A549 (cell line): Measurements from ENCODE around the gene WDR43. TPM values are rescaled to one million over a fixed set of nuclear protein-coding genes. Genes with fewer than 3 reads are reported as not detected.

Experiments
- ATAC-seq, 2 experiments: fragments of 200-7000 bp in 1 of 2; fragments of >200 bp in 1 of 2; cut with Nextera tagmentation in 1 of 2; cut with Tn5 transposase in 1 of 2; 3 replicates each; pipeline versions ENCODE4 v1.8.0 to v1.9.1; 2018 to 2020; ENCODE audit warnings: mild to moderate bottlenecking in 1 of 2, moderate library complexity in 1 of 2
- CTCF ChIA-PET: fragments of 300-600 bp; sonication (Branson Sonifier 250); formaldehyde crosslinking; extraction: SDS; loops from one replicate; lab custom pipeline; 2021; ENCODE audit warnings: antibody characterized with exemption, inconsistent platforms; lab: Yijun Ruan, JAX
- POLR2A ChIA-PET: fragments of 350-600 bp; formaldehyde crosslinking; extraction: SDS; loops from one replicate; lab custom pipeline; 2021; ENCODE audit warnings: antibody characterized with exemption, inconsistent platforms; lab: Yijun Ruan, JAX
- DNase-seq, 2 experiments: peaks; one replicate each; pipeline versions ENCODE4 v3.0.0 to v3.0.0-alpha.2; 2011 to 2016; ENCODE audit warnings: low read depth in 1 of 2, low spot score in 1 of 2
- FAIRE-seq: peaks from 2 replicates; lab custom pipeline; 2011; peaks lifted over from hg19 to GRCh38; lab: Jason Lieb, UNC
- H3K27ac ChIP-seq, 2 experiments: fragments of >200 bp; sonication (Bioruptor Twin); formaldehyde crosslinking; 3 replicates each; pipeline ENCODE4 v1.5.1; 2016 to 2017
- H3K4me1 ChIP-seq: fragments of >200 bp; sonication (Bioruptor Twin); formaldehyde crosslinking; 3 replicates; pipeline ENCODE4 v1.6.1; 2016
- H3K4me2 ChIP-seq: fragments of >200 bp; sonication (Bioruptor Twin); formaldehyde crosslinking; 3 replicates; pipeline ENCODE4 v1.6.1; 2016
- H3K4me3 ChIP-seq: fragments of >200 bp; sonication (Bioruptor Twin); formaldehyde crosslinking; 3 replicates; pipeline ENCODE4 v1.5.1; 2016
- H3K9me3 ChIP-seq: fragments of >200 bp; sonication (Bioruptor Twin); formaldehyde crosslinking; 3 replicates; pipeline ENCODE4 v1.6.1; 2016
- BHLHE40 ChIP-seq: IDR thresholded peaks from 2 replicates; pipeline ENCODE4 v1.6.1; 2012; ENCODE audit warnings: low read depth, low read length, inconsistent platforms
- CBX2 ChIP-seq: fragments of 200-600 bp; sonication (generic); IDR thresholded peaks from 2 replicates; pipeline ENCODE4 v1.6.1; 2016; ENCODE audit warnings: low read depth, mild to moderate bottlenecking, borderline replicate concordance
- CBX8 ChIP-seq: fragments of 200-600 bp; sonication (generic); IDR thresholded peaks from 2 replicates; pipeline ENCODE4 v1.6.1; 2016
- CHD2 ChIP-seq: fragments of 150-350 bp; IDR thresholded peaks from 2 replicates; pipeline ENCODE4 v1.6.1; 2014; ENCODE audit warnings: low read length; ENCODE audit not compliant: partially characterized antibody
- CHD4 ChIP-seq: fragments of 200-600 bp; sonication (generic); IDR thresholded peaks from 2 replicates; pipeline ENCODE4 v1.6.1; 2016; ENCODE audit warnings: antibody characterized with exemption, mild to moderate bottlenecking, borderline replicate concordance
- CTCF ChIP-seq: fragments of >200 bp; sonication (Bioruptor Twin); formaldehyde crosslinking; IDR thresholded peaks from 3 replicates; pipeline ENCODE4 v1.5.1; 2016
- EHMT2 ChIP-seq: fragments of 200-600 bp; sonication (generic); IDR thresholded peaks from 2 replicates; pipeline ENCODE4 v1.6.1; 2016; ENCODE audit warnings: antibody characterized with exemption, low read depth, mild to moderate bottlenecking, moderate library complexity
- EP300 ChIP-seq, 2 experiments: fragments of >200 bp; sonication (Bioruptor Twin); formaldehyde crosslinking; IDR thresholded peaks; 2 replicates in 1 of 2; 3 replicates in 1 of 2; pipeline ENCODE4 v1.6.1; 2016 to 2017
- ESRRA ChIP-seq: fragments of 150-350 bp; IDR thresholded peaks from 2 replicates; pipeline ENCODE4 v1.6.1; 2014; ENCODE audit warnings: mild to moderate bottlenecking, low read length, borderline replicate concordance
- FOSB ChIP-seq: fragments of 250-450 bp; sonication (Bioruptor Pico); IDR thresholded peaks from 2 replicates; pipeline ENCODE4 v1.5.0; 2020; ENCODE audit warnings: mild to moderate bottlenecking, moderate library complexity
- FOXS1 ChIP-seq: fragments of 250-450 bp; sonication (Bioruptor Pico); IDR thresholded peaks from 2 replicates; pipeline ENCODE4 v1.5.0; 2020; ENCODE audit warnings: mild to moderate bottlenecking, moderate library complexity
- HOXB5 ChIP-seq: fragments of 250-450 bp; sonication (Bioruptor Pico); IDR thresholded peaks from 2 replicates; pipeline ENCODE4 v1.5.0; 2020; ENCODE audit warnings: mild to moderate bottlenecking, moderate library complexity
- JUN ChIP-seq, 2 experiments: fragments of >200 bp; sonication (Bioruptor Twin); formaldehyde crosslinking; IDR thresholded peaks; 2 replicates in 1 of 2; 3 replicates in 1 of 2; pipeline ENCODE4 v1.6.1; 2016 to 2017
- KDM5A ChIP-seq: fragments of 200-600 bp; sonication (generic); IDR thresholded peaks from 2 replicates; pipeline ENCODE4 v1.6.1; 2016; ENCODE audit warnings: antibody characterized with exemption, mild to moderate bottlenecking
- MAFK ChIP-seq: fragments of 450-650 bp; IDR thresholded peaks from 2 replicates; pipeline ENCODE4 v1.6.1; 2014; ENCODE audit not compliant: partially characterized antibody
- NPAS2 ChIP-seq: fragments of 250-450 bp; sonication (Bioruptor Pico); IDR thresholded peaks from 2 replicates; pipeline ENCODE4 v1.8.0; 2022; ENCODE audit warnings: mild to moderate bottlenecking, moderate library complexity, borderline replicate concordance
- NR3C1 ChIP-seq: fragments of >200 bp; sonication (Bioruptor Twin); formaldehyde crosslinking; IDR thresholded peaks from 3 replicates; pipeline ENCODE4 v1.6.1; 2017
- POLR2A ChIP-seq: IDR thresholded peaks from 2 replicates; pipeline ENCODE4 v1.6.1; 2012; ENCODE audit warnings: mild to moderate bottlenecking, low read length
- RAD21 ChIP-seq, 2 experiments: fragments of >200 bp in 1 of 2; sonication (Bioruptor Twin) in 1 of 2; formaldehyde crosslinking in 1 of 2; IDR thresholded peaks in 1 of 2; conservative IDR thresholded peaks in 1 of 2; 2 replicates in 1 of 2; 3 replicates in 1 of 2; pipeline ENCODE4 v1.6.1; 2012 to 2018; ENCODE audit warnings: inconsistent platforms in 1 of 2
- RARB ChIP-seq: fragments of 250-450 bp; sonication (Bioruptor Pico); IDR thresholded peaks from 2 replicates; pipeline ENCODE4 v1.8.0; 2021; ENCODE audit warnings: mild to moderate bottlenecking, moderate library complexity
- RCOR1 ChIP-seq: fragments of 150-350 bp; IDR thresholded peaks from 2 replicates; pipeline ENCODE4 v1.6.1; 2014; ENCODE audit warnings: antibody characterized with exemption, low read length, low read depth
- REST ChIP-seq: fragments of 200-600 bp; sonication (generic); IDR thresholded peaks from 2 replicates; pipeline ENCODE4 v1.6.1; 2016; ENCODE audit warnings: antibody characterized with exemption, mild to moderate bottlenecking, moderate library complexity
- RFX5 ChIP-seq: fragments of 450-650 bp; IDR thresholded peaks from 2 replicates; pipeline ENCODE4 v1.7.1; 2014; ENCODE audit warnings: antibody characterized with exemption, mild to moderate bottlenecking, moderate library complexity
- RNF2 ChIP-seq: fragments of 200-600 bp; sonication (generic); IDR thresholded peaks from 2 replicates; pipeline ENCODE4 v1.6.1; 2016; ENCODE audit warnings: low read depth, mild to moderate bottlenecking, antibody characterized with exemption, moderate library complexity, borderline replicate concordance
- SMC3 ChIP-seq: fragments of >200 bp; sonication (Bioruptor Twin); formaldehyde crosslinking; IDR thresholded peaks from 3 replicates; pipeline ENCODE4 v1.6.1; 2018; ENCODE audit warnings: inconsistent platforms
- TFCP2L1 ChIP-seq: fragments of 250-450 bp; sonication (Bioruptor Pico); IDR thresholded peaks from 2 replicates; pipeline ENCODE4 v1.5.0; 2021; ENCODE audit warnings: mild to moderate bottlenecking
- TP53 ChIP-seq: fragments of 250-450 bp; sonication (Bioruptor Pico); IDR thresholded peaks from 2 replicates; pipeline ENCODE4 v1.5.0; 2021; ENCODE audit warnings: mild to moderate bottlenecking, moderate library complexity
- ZNF302 ChIP-seq: fragments of 250-450 bp; sonication (Bioruptor Pico); IDR thresholded peaks from 2 replicates; pipeline ENCODE4 v1.9.0; 2021; ENCODE audit warnings: inconsistent platforms, mild to moderate bottlenecking, moderate library complexity
- ZSCAN20 ChIP-seq: fragments of 250-450 bp; sonication (Bioruptor Pico); IDR thresholded peaks from 2 replicates; pipeline ENCODE4 v1.8.0; 2022; ENCODE audit warnings: mild to moderate bottlenecking, moderate library complexity
- WGBS: methylation state at CpG from one replicate; pipeline ENCODE4 v1.1.6; 2017; ENCODE audit errors: missing lambda C conversion rate; 5-methylcytosine and 5-hydroxymethylcytosine counted together
- polyA plus RNA-seq, 4 experiments: library from polyadenylated mRNA; depleted of rRNA in 3 of 4; stranded (reverse); fragments of >200 nt; fragmentation: RNase III in 1 of 4; extraction: RNeasy Plus Mini Kit Qiagen cat#74134 plus additional on column Dnase treatment in 1 of 4; gene quantifications; 2 replicates in 3 of 4; 3 replicates in 1 of 4; pipeline ENCODE4 v1.2.3, GENCODE V29; 2011 to 2017
- TF ChIP-seq, protein P1 (sequence below): fragments of 250-450 bp; sonication (Bioruptor Pico); IDR thresholded peaks from 2 replicates; pipeline ENCODE4 v1.5.0; 2021; ENCODE audit warnings: mild to moderate bottlenecking, moderate library complexity, borderline replicate concordance
- TF ChIP-seq, protein P2 (sequence below): fragments of >200 bp; sonication (Bioruptor Twin); formaldehyde crosslinking; IDR thresholded peaks from 3 replicates; pipeline ENCODE4 v1.6.1; 2016

The WDR43 gene
- polyA plus RNA-seq, 2 of the 4 experiments (the other 2 are of a cell fraction) = 71.8 to 256 TPM

DNA sequence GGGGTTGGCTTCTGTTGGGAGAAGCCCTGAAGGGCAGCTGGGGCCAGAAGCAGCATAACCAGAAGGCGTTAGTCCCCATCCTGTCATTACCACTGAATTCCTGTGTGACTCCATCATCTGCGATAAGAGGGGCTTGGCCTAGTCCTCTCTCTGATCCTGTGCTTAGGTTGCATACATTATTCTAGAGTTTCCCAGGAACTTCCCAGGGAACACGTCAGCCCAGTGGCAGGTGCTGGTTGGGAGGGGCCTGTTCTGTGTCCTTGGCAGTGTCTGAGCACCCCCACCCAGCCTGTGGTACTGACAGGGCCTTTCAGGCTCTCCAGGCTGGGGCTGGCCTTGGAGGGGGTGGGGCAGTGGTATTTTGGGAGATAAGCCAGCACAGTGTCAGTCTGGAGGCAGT lies 82.1 kb downstream of the WDR43 start:
- H3K27ac ChIP-seq = no peak overlapping the region
- TF ChIP-seq ZSCAN20 (CRISPR knock-in tag) = no peak
- no peak for TF ChIP-seq RNF2
- TF ChIP-seq TFCP2L1 = no peak
- no peak for TF ChIP-seq RCOR1
- TF ChIP-seq CHD4 = no peak
- TF ChIP-seq FOXS1 (CRISPR knock-in tag) = no peak
- no peak for TF ChIP-seq CBX8
- TF ChIP-seq, protein P1, sequence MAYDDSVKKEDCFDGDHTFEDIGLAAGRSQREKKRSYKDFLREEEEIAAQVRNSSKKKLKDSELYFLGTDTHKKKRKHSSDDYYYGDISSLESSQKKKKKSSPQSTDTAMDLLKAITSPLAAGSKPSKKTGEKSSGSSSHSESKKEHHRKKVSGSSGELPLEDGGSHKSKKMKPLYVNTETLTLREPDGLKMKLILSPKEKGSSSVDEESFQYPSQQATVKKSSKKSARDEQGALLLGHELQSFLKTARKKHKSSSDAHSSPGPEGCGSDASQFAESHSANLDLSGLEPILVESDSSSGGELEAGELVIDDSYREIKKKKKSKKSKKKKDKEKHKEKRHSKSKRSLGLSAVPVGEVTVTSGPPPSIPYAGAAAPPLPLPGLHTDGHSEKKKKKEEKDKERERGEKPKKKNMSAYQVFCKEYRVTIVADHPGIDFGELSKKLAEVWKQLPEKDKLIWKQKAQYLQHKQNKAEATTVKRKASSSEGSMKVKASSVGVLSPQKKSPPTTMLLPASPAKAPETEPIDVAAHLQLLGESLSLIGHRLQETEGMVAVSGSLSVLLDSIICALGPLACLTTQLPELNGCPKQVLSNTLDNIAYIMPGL (CRISPR knock-in tag) = no peak
- no peak for TF ChIP-seq ZNF302 (CRISPR knock-in tag)
- no peak for TF ChIP-seq FOSB (CRISPR knock-in tag)
- no peak for TF ChIP-seq HOXB5 (CRISPR knock-in tag)
- TF ChIP-seq EP300 (IDR thresholded peaks at IDR 0.05) = no peak
- TF ChIP-seq REST = no peak
- TF ChIP-seq CTCF = no peak
- TF ChIP-seq ESRRA = no peak
- TF ChIP-seq, protein P2, sequence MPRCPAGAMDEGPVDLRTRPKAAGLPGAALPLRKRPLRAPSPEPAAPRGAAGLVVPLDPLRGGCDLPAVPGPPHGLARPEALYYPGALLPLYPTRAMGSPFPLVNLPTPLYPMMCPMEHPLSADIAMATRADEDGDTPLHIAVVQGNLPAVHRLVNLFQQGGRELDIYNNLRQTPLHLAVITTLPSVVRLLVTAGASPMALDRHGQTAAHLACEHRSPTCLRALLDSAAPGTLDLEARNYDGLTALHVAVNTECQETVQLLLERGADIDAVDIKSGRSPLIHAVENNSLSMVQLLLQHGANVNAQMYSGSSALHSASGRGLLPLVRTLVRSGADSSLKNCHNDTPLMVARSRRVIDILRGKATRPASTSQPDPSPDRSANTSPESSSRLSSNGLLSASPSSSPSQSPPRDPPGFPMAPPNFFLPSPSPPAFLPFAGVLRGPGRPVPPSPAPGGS = no peak
- FAIRE-seq = no peak
- no peak for ATAC-seq
- DNase-seq = no peak
- ChIA-PET POLR2A (no interaction called here), CTCF (no interaction called here)
- no peaks in the 10 kb centered on the region for H3K4me1 ChIP-seq
- no peak overlapping the region for H3K4me3 ChIP-seq
- 84% methylated on average over 3 of the region's 3 CpGs for WGBS
- H3K4me2 ChIP-seq = no peak overlapping the region
- peaks cover 5% of the 10 kb centered on the region; the same call in 1 of the 3 replicates for H3K9me3 ChIP-seq

GRCh38 chr2:28977176-28977875 lies 82.9 kb downstream of the WDR43 start:
- FAIRE-seq (no peak), DNase-seq (no peak), ATAC-seq (no peak)
- H3K9me3 ChIP-seq = peaks cover 5% of the 10 kb centered on the region; the same call in 1 of the 3 replicates
- ChIA-PET CTCF (interaction anchor here (1.1 to 1.7 kb wide), 2 partner anchors 18 to 219 kb away, joined by 3 to 4 read pairs; no protein-coding TSS in a partner anchor), POLR2A (no interaction called here)
- no peak overlapping the region for H3K4me3 ChIP-seq
- H3K27ac ChIP-seq = no peak overlapping the region
- H3K4me1 ChIP-seq = no peaks in the 10 kb centered on the region
- no peak overlapping the region for H3K4me2 ChIP-seq
- 77% methylated on average over 10 of the region's 10 CpGs for WGBS
- TF ChIP-seq EP300 (IDR thresholded peaks at IDR 0.05) = no peak
- TF ChIP-seq ZSCAN20 (CRISPR knock-in tag) = no peak
- TF ChIP-seq RCOR1 = no peak
- no peak for TF ChIP-seq NPAS2 (CRISPR knock-in tag)
- TF ChIP-seq BHLHE40 = no peak
- TF ChIP-seq NR3C1 = no peak
- TF ChIP-seq CBX2 = no peak
- no peak for TF ChIP-seq MAFK
- TF ChIP-seq TP53 (CRISPR knock-in tag) = no peak
- TF ChIP-seq POLR2A = no peak
- TF ChIP-seq CHD2 = no peak
- TF ChIP-seq RARB (CRISPR knock-in tag) = no peak
- TF ChIP-seq RAD21 (conservative IDR thresholded peaks at IDR 0.05 in 1 of 2, IDR thresholded peaks at IDR 0.05 in 1 of 2) = no peak
- TF ChIP-seq EHMT2 = no peak
- no peak for TF ChIP-seq KDM5A
- no peak for TF ChIP-seq RFX5
- no peak for TF ChIP-seq JUN (IDR thresholded peaks at IDR 0.05)
- no peak for TF ChIP-seq SMC3
